ENCODE results near the gene NOS1AP. TPM values are rescaled to one million over a fixed set of nuclear protein-coding genes. Genes with fewer than 3 reads are reported as not detected.

The NOS1AP gene
- polyA plus RNA-seq, 1 of the 3 experiments (the other 2 are of a cell fraction): 0.03 TPM

- Histone ChIP-seq H3F3A (replicated peaks; ENCODE audit: insufficient read depth) (no peaks in the 10 kb centered on the region), H3K27me3 (ENCODE audit: insufficient read depth) (no peaks in the 10 kb centered on the region; the same call in 1 of the 2 replicates), H3K27ac (ENCODE audit: low read depth in 2 of 2, low read length in 1 of 2) (no peak overlapping the region), H3K4me3 (ENCODE audit: low read depth in 2 of 2, low read length in 1 of 2) (no peak overlapping the region), H3K79me2 (ENCODE audit: insufficient read depth) (no peaks in the 10 kb centered on the region), H3K9me2 (no peaks in the 10 kb centered on the region), H3K4me2 (no peak overlapping the region), H4K20me1 (ENCODE audit: insufficient read depth) (no peaks in the 10 kb centered on the region), H3K4me1 (ENCODE audit: control insufficient read depth in 1 of 2, insufficient read depth in 2 of 2, low read depth in 1 of 2, low read length in 1 of 2) (peaks cover 2 to 5% of the 10 kb centered on the region in 2 experiments; a peak in 2 of 4 replicates), H3K9ac (no peak overlapping the region), H3K9me3 (no peaks in the 10 kb centered on the region), H2AFZ (ENCODE audit: low read depth) (no peak overlapping the region), H3K36me3 (replicated peaks in 1 of 2; ENCODE audit: control insufficient read depth in 1 of 2, insufficient read depth in 2 of 2, low read length in 1 of 2) (no peaks in the 10 kb centered on the region)
- no peak for TF ChIP-seq USF2 (IDR thresholded peaks at IDR 0.05; ENCODE audit: borderline replicate concordance, low read depth, low read length)
- TF ChIP-seq RXRA (IDR thresholded peaks at IDR 0.05; ENCODE audit: borderline replicate concordance, low read depth): no peak
- no peak for TF ChIP-seq ELF1 (IDR thresholded peaks at IDR 0.05)
- TF ChIP-seq FOXM1 (IDR thresholded peaks at IDR 0.05; ENCODE audit: low read depth): no peak
- TF ChIP-seq FOSL2 (IDR thresholded peaks at IDR 0.05; ENCODE audit: borderline replicate concordance, low read depth): no peak
- TF ChIP-seq FOXJ3 (CRISPR knock-in tag; IDR thresholded peaks at IDR 0.05): no peak
- no peak for TF ChIP-seq USF1 (IDR thresholded peaks at IDR 0.05; ENCODE audit: borderline replicate concordance, low read depth)
- no peak for TF ChIP-seq IRF3 (IDR thresholded peaks at IDR 0.05; ENCODE audit: low read depth, low read length)
- no peak for TF ChIP-seq RFX5 (IDR thresholded peaks at IDR 0.05; ENCODE audit: low read length)
- TF ChIP-seq RAD21 (IDR thresholded peaks at IDR 0.05; ENCODE audit: low read length): no peak
- TF ChIP-seq POLR2AphosphoS5 (IDR thresholded peaks at IDR 0.05; ENCODE audit: low read depth, low read length): no peak
- no peak for TF ChIP-seq TCF12 (IDR thresholded peaks at IDR 0.05)
- CTCF ChIA-PET: interaction anchor here (0.7 kb wide), 1 partner anchor 10 kb away, joined by 3 read pairs; no protein-coding TSS in a partner anchor
- POLR2A ChIA-PET: no interaction called here
- 42% methylated on average over 9 of the region's 11 CpGs for WGBS (ENCODE audit: low lambda C conversion rate)
- no peak for DNase-seq
Observed at GRCh38 chr1:162145280-162145965, 75.9 kb downstream of the NOS1AP start.

GRCh38 chr1:162145966-162146696 is 76.6 kb downstream of the NOS1AP start:
- Histone ChIP-seq H3K27me3 (ENCODE audit: insufficient read depth) (no peaks in the 10 kb centered on the region; the same call in 1 of the 2 replicates), H3K36me3 (replicated peaks in 1 of 2; ENCODE audit: control insufficient read depth in 1 of 2, insufficient read depth in 2 of 2, low read length in 1 of 2) (no peaks in the 10 kb centered on the region), H3K9me2 (no peaks in the 10 kb centered on the region), H3K4me1 (ENCODE audit: control insufficient read depth in 1 of 2, insufficient read depth in 2 of 2, low read depth in 1 of 2, low read length in 1 of 2) (peaks cover 2 to 5% of the 10 kb centered on the region in 2 experiments; a peak in 2 of 4 replicates), H3K27ac (ENCODE audit: low read depth in 2 of 2, low read length in 1 of 2) (no peak overlapping the region), H4K20me1 (ENCODE audit: insufficient read depth) (no peaks in the 10 kb centered on the region), H3K4me3 (ENCODE audit: low read depth in 2 of 2, low read length in 1 of 2) (no peak overlapping the region), H3K79me2 (ENCODE audit: insufficient read depth) (no peaks in the 10 kb centered on the region), H3K9ac (no peak overlapping the region), H3F3A (replicated peaks; ENCODE audit: insufficient read depth) (no peaks in the 10 kb centered on the region), H3K4me2 (no peak overlapping the region), H2AFZ (ENCODE audit: low read depth) (no peak overlapping the region), H3K9me3 (no peaks in the 10 kb centered on the region)
- WGBS (ENCODE audit: low lambda C conversion rate): 67% methylated on average over 5 of the region's 5 CpGs
- POLR2A ChIA-PET: no interaction called here
- no peak for DNase-seq
- CTCF ChIA-PET: interaction anchor here (1.5 kb wide), 1 partner anchor 16 kb away, joined by 3 read pairs; no protein-coding TSS in a partner anchor
- TF ChIP-seq EP300 (IDR thresholded peaks at IDR 0.05; ENCODE audit: borderline replicate concordance in 1 of 2, low read depth in 1 of 2, low read length in 1 of 2) (no peak), RFX5 (IDR thresholded peaks at IDR 0.05; ENCODE audit: low read length) (no peak), FOXJ3 (CRISPR knock-in tag; IDR thresholded peaks at IDR 0.05) (no peak), EZH2phosphoT487 (IDR thresholded peaks at IDR 0.05; ENCODE audit: borderline replicate concordance, low read depth) (no peak), TEAD4 (IDR thresholded peaks at IDR 0.05; ENCODE audit: borderline replicate concordance, insufficient read depth) (no peak), MEF2A (IDR thresholded peaks at IDR 0.05; ENCODE audit: borderline replicate concordance, low read depth) (no peak), TAF1 (IDR thresholded peaks at IDR 0.05; ENCODE audit: borderline replicate concordance, low read depth, low read length) (no peak), CHD2 (IDR thresholded peaks at IDR 0.05; ENCODE audit: low read length, partially characterized antibody) (no peak), USF1 (IDR thresholded peaks at IDR 0.05; ENCODE audit: borderline replicate concordance, low read depth) (no peak), SIN3A (IDR thresholded peaks at IDR 0.05; ENCODE audit: borderline replicate concordance, low read depth, low read length) (no peak), ELF1 (IDR thresholded peaks at IDR 0.05) (no peak), RXRA (IDR thresholded peaks at IDR 0.05; ENCODE audit: borderline replicate concordance, low read depth) (no peak), YY1 (IDR thresholded peaks at IDR 0.05; ENCODE audit: low read depth) (no peak), FOSL2 (IDR thresholded peaks at IDR 0.05; ENCODE audit: borderline replicate concordance, low read depth) (no peak), PBX3 (IDR thresholded peaks at IDR 0.05) (no peak)

All from SK-N-SH (cell line).